ENCODE measurements around the gene RYR2. TPM values are rescaled to one million over a fixed set of nuclear protein-coding genes. Genes with fewer than 3 reads are reported as not detected.

RYR2 gene
- total RNA-seq = under 1 TPM; 0.05 to 0.08 TPM

GRCh38 chr1:237041795-237042525, at the start of gene RYR2:
Gene RYR2 (plus strand): TSS chr1:237042184. CDS start chr1:237042522, 338 bp downstream.
- ChIA-PET POLR2A (no interaction called here), CTCF (no interaction called here)
- Mint-ChIP-seq H3K27me3 (peaks cover 49% of the 10 kb centered on the region), H3K27ac (no peak within 1 kb of the TSS), H3K36me3 (ENCODE audit: low read depth) (peaks cover 3% of the 10 kb centered on the region), H3K9me3 (no peaks in the 10 kb centered on the region), H3K4me1 (peaks cover 10% of the 10 kb centered on the region), H3K4me3 (peak within 1 kb of the TSS; percentile 4)
- DNase-seq = no peak

DNA sequence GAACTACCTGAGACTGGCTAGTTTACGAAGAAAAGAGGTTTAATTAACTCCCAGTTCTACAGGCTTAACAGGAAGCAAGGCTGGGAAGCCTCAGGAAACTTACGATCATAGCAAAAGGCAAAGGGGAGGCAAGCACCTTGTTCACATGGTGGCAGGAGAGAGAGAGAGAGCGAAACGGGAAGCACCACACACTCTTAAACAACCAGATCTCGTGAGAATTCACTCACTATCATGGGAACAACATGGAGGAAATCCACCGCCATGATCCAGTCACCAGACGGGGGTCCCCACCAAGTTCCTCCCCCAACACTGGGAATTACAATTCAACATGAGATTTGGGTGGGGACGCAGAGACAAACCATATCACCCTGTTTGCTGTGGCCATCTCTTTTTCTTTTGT, 49.5 kb upstream of the RYR2 start:
- POLR2A ChIA-PET = no interaction called here
- DNase-seq = no peak
- H3K27me3 Mint-ChIP-seq = peaks cover 1% of the 10 kb centered on the region

GRCh38 chr1:236994450-236994849, 47.5 kb upstream of the RYR2 start:
- Mint-ChIP-seq H3K9me3 (peaks cover 5% of the 10 kb centered on the region), H3K4me3 (no peak overlapping the region), H3K27ac (no peak overlapping the region), H3K36me3 (ENCODE audit: low read depth) (no peaks in the 10 kb centered on the region), H3K4me1 (no peaks in the 10 kb centered on the region), H3K27me3 (peaks cover 1% of the 10 kb centered on the region)
- POLR2A ChIA-PET = no interaction called here
- CTCF ChIA-PET = no interaction called here
- no peak for DNase-seq

More for the DNA sequence above, 49.5 kb upstream of the RYR2 start:
- Mint-ChIP-seq H3K4me1 (no peaks in the 10 kb centered on the region), H3K4me3 (no peak overlapping the region), H3K9me3 (peaks cover 5% of the 10 kb centered on the region), H3K36me3 (ENCODE audit: low read depth) (no peaks in the 10 kb centered on the region), H3K27ac (no peak overlapping the region)
- CTCF ChIA-PET = no interaction called here

DNA sequence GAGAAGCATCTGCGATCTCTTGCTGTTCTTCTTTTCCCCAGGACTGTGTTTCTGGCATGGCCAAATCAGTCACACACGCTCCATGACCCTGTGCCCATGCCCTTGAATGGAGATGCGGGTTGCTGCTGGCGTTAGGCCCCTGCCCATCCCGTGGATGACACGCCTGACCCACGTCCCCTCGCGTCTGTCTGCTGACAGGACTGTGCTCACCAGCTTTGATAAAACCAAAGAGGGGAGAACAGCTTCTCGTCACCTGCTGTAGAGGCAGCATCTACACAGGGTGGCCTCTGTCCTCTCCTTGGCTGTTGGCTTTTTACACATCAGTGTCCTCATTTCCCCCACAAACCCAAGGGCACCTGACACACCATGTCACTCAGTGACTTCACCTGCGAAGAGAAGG, 44.6 kb upstream of the RYR2 start:
- ChIA-PET CTCF (no interaction called here), POLR2A (interaction anchor here (0.6 kb wide), 1 partner anchor 18 kb away, joined by 3 read pairs; no protein-coding TSS in a partner anchor)
- Mint-ChIP-seq H3K9me3 (no peaks in the 10 kb centered on the region), H3K27me3 (no peaks in the 10 kb centered on the region), H3K4me1 (no peaks in the 10 kb centered on the region), H3K4me3 (no peak overlapping the region), H3K36me3 (ENCODE audit: low read depth) (no peaks in the 10 kb centered on the region), H3K27ac (no peak overlapping the region)
- no peak for DNase-seq

DNA sequence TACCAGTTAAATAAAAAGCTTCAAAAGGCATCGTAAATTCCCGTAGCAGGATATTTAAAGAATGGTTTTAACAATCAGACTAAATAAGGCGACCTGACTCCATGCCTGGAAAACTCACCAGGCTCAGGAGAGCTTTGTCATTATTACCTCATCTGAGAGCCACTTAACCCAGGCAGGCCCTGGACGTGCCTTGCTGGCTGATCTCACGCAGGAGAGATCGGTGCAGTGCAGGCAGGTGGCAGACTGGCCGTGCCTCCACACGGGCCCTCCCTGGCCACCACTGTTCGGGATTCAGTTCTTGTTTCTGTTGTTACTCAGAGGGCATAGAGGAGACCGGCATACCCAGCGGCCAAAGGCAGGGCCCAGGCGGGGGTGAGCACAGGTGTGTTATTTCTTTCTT, 44.1 kb upstream of the RYR2 start:
- POLR2A ChIA-PET = no interaction called here
- no peak overlapping the region for H3K4me3 Mint-ChIP-seq
- no peaks in the 10 kb centered on the region for H3K36me3 Mint-ChIP-seq (ENCODE audit: low read depth)
- CTCF ChIA-PET = no interaction called here
- no peak overlapping the region for H3K27ac Mint-ChIP-seq
- DNase-seq = no peak
- H3K9me3 Mint-ChIP-seq = no peaks in the 10 kb centered on the region
- H3K4me1 Mint-ChIP-seq = no peaks in the 10 kb centered on the region
- no peaks in the 10 kb centered on the region for H3K27me3 Mint-ChIP-seq

- H3K4me3 Mint-ChIP-seq = no peak overlapping the region
- no peaks in the 10 kb centered on the region for H3K9me3 Mint-ChIP-seq
- no peaks in the 10 kb centered on the region for H3K36me3 Mint-ChIP-seq (ENCODE audit: low read depth)
- H3K27me3 Mint-ChIP-seq = no peaks in the 10 kb centered on the region
- no peak for DNase-seq
- POLR2A ChIA-PET = no interaction called here
- CTCF ChIA-PET = no interaction called here
- no peak overlapping the region for H3K27ac Mint-ChIP-seq
- no peaks in the 10 kb centered on the region for H3K4me1 Mint-ChIP-seq
Observed at GRCh38 chr1:236998546-236998945, 43.4 kb upstream of the RYR2 start.

DNA sequence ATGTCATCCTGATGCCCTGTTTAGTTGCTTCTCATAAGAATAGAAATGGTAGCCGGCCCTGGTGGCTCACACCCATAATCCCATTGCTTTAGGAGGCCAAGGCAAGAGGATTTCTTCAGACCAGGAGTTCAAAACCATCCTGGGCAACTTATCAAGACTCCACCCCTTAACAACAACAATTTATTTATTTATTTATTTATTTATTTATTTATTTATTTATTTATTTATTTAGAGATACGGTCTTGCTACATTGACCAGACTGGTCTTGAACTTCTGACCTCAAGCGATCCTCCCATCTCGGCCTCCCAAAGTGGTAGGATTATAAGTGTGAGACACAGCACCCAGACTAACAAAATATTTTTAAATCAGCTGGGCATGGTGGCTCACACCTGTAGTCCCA, 41.8 kb upstream of the RYR2 start:
- H3K27me3 Mint-ChIP-seq = no peaks in the 10 kb centered on the region
- ChIA-PET POLR2A (no interaction called here), CTCF (no interaction called here)
- DNase-seq = no peak
- H3K27ac Mint-ChIP-seq = no peak overlapping the region
- H3K4me1 Mint-ChIP-seq = no peaks in the 10 kb centered on the region
- no peaks in the 10 kb centered on the region for H3K36me3 Mint-ChIP-seq (ENCODE audit: low read depth)
- no peak overlapping the region for H3K4me3 Mint-ChIP-seq
- no peaks in the 10 kb centered on the region for H3K9me3 Mint-ChIP-seq

GRCh38 chr1:237003516-237003915, 38.5 kb upstream of the RYR2 start:
- DNase-seq = no peak
- Mint-ChIP-seq H3K27me3 (no peaks in the 10 kb centered on the region), H3K9me3 (no peaks in the 10 kb centered on the region), H3K4me1 (no peaks in the 10 kb centered on the region), H3K4me3 (no peak overlapping the region), H3K36me3 (ENCODE audit: low read depth) (no peaks in the 10 kb centered on the region), H3K27ac (no peak overlapping the region)
- ChIA-PET CTCF (no interaction called here), POLR2A (no interaction called here)

DNA sequence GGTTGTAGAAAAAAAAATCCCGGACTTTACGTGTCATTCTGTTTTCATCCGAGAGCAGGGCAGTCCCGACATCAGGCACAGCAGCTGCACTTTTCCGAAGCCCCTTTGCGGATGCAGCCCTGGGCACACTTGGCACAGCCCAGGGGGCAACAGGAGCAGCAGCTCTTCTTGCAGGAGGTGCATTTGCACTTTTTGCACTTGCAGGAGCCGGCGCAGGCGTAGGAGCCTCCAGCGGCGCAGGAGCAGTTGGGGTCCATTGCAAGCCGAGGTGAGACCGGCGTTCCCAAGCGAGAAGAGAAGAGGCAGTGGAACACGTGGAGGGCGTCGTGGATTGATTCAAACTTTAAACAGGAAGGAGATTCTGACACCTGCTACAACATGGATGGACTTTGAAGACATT, 37.9 kb upstream of the RYR2 start, which contains the start of gene MT1HL1:
TSS of gene MT1HL1 (minus strand) at position 326 of the 400 bp plus-strand sequence. CDS start at position 257, 69 bp downstream.
- no peaks in the 10 kb centered on the region for H3K27me3 Mint-ChIP-seq
- H3K27ac Mint-ChIP-seq = no peak within 1 kb of the TSS
- DNase-seq = no peak
- ChIA-PET POLR2A (no interaction called here), CTCF (no interaction called here)
- H3K36me3 Mint-ChIP-seq (ENCODE audit: low read depth) = no peaks in the 10 kb centered on the region
- no peaks in the 10 kb centered on the region for H3K4me1 Mint-ChIP-seq
- H3K9me3 Mint-ChIP-seq = no peaks in the 10 kb centered on the region
- no peak within 1 kb of the TSS for H3K4me3 Mint-ChIP-seq

GRCh38 chr1:237005674-237006073, 36.3 kb upstream of the RYR2 start:
- Mint-ChIP-seq H3K9me3 (no peaks in the 10 kb centered on the region), H3K27ac (no peak overlapping the region), H3K27me3 (no peaks in the 10 kb centered on the region), H3K4me1 (no peaks in the 10 kb centered on the region), H3K4me3 (no peak overlapping the region), H3K36me3 (ENCODE audit: low read depth) (no peaks in the 10 kb centered on the region)
- no peak for DNase-seq
- POLR2A ChIA-PET = no interaction called here
- CTCF ChIA-PET = interaction anchor here (0.7 kb wide), 1 partner anchor 275 kb away, joined by 5 read pairs; no protein-coding TSS in a partner anchor

DNA sequence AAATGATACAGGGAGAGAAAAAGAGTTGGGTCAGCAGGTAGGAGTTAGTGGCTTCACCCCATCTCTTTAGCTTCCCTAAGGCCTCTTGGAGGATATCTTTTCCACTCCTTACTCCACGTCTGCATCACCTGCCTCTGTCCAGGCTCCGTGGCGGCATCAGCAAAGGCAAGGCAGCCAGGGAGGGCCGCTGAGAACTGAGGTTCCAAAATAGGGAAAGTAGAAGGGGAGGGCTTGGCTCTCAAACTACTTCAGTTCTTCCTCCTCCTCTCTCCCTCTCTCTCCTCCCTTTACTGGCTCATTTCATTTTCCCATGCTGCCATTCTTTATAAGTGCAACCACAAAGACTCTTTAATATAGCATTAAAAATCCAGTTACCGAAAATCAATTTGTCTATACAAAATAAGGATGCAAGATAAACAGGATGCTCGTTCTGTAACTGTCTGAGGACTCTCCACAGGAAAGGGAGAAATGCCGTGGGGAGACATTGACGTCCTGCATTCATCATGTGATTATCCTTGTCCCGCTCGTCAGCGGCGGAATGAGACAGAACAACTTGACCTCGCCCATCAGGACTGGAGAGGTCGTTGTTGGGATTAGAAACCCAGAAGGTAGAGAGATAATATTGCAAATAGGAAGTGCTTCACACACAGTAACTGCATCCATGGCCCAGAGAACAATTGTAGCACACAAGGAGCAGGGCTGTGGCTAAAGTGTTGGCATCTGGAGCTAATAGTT, 34.7 kb upstream of the RYR2 start:
- Mint-ChIP-seq H3K36me3 (ENCODE audit: low read depth) (no peaks in the 10 kb centered on the region), H3K27ac (no peak overlapping the region), H3K9me3 (no peaks in the 10 kb centered on the region), H3K4me3 (no peak overlapping the region), H3K4me1 (no peaks in the 10 kb centered on the region), H3K27me3 (no peaks in the 10 kb centered on the region)
- ChIA-PET CTCF (no interaction called here), POLR2A (no interaction called here)
- DNase-seq = no peak

GRCh38 chr1:237009611-237010010, 32.4 kb upstream of the RYR2 start:
- ChIA-PET CTCF (no interaction called here), POLR2A (no interaction called here)

GRCh38 chr1:237011432-237011831, 30.6 kb upstream of the RYR2 start:
- H3K27me3 Mint-ChIP-seq = no peaks in the 10 kb centered on the region
- H3K4me1 Mint-ChIP-seq = no peaks in the 10 kb centered on the region
- H3K9me3 Mint-ChIP-seq = no peaks in the 10 kb centered on the region
- no peak for DNase-seq
- no peak overlapping the region for H3K27ac Mint-ChIP-seq
- POLR2A ChIA-PET = no interaction called here
- CTCF ChIA-PET = no interaction called here
- H3K4me3 Mint-ChIP-seq = no peak overlapping the region
- no peaks in the 10 kb centered on the region for H3K36me3 Mint-ChIP-seq (ENCODE audit: low read depth)

More at GRCh38 chr1:237009611-237010010, 32.4 kb upstream of the RYR2 start:
- H3K27ac Mint-ChIP-seq = no peak overlapping the region
- no peak overlapping the region for H3K4me3 Mint-ChIP-seq
- DNase-seq = no peak
- no peaks in the 10 kb centered on the region for H3K9me3 Mint-ChIP-seq
- H3K27me3 Mint-ChIP-seq = no peaks in the 10 kb centered on the region
- H3K36me3 Mint-ChIP-seq (ENCODE audit: low read depth) = no peaks in the 10 kb centered on the region
- no peaks in the 10 kb centered on the region for H3K4me1 Mint-ChIP-seq

GRCh38 chr1:237012361-237012760, 29.6 kb upstream of the RYR2 start:
- H3K4me3 Mint-ChIP-seq = no peak overlapping the region
- no peaks in the 10 kb centered on the region for H3K36me3 Mint-ChIP-seq (ENCODE audit: low read depth)
- no peak for DNase-seq
- POLR2A ChIA-PET = no interaction called here
- no peak overlapping the region for H3K27ac Mint-ChIP-seq
- no peaks in the 10 kb centered on the region for H3K4me1 Mint-ChIP-seq
- CTCF ChIA-PET = no interaction called here
- H3K27me3 Mint-ChIP-seq = peaks cover 2% of the 10 kb centered on the region
- H3K9me3 Mint-ChIP-seq = no peaks in the 10 kb centered on the region

Measured in activated CD4-positive, alpha-beta memory T cell treated with anti-CD3 and anti-CD28 coated beads, Interleukin-2, amount 10 ng/mL, durations not matched to agents 7 days and 5 days (primary cell).